Choroid plexus epithelial cell (primary cell): ENCODE measurements around the gene FCHSD2.

Experiments used
- DNase-seq: peaks from one replicate; pipeline ENCODE4 v3.0.0-alpha.2; 2010; ENCODE audit warnings: low read depth
- H3K4me3 ChIP-seq: 2 replicates; pipeline ENCODE4 v1.5.1; 2011; ENCODE audit warnings: low read depth, mild to moderate bottlenecking, control low read depth, low read length, moderate library complexity
- TF ChIP-seq, protein P1 (sequence below): conservative IDR thresholded peaks from 2 replicates; pipeline ENCODE4 v1.5.1; 2011; ENCODE audit warnings: low read depth, mild to moderate bottlenecking, control low read depth, inconsistent platforms, low read length, moderate library complexity

The FCHSD2 gene

DNA sequence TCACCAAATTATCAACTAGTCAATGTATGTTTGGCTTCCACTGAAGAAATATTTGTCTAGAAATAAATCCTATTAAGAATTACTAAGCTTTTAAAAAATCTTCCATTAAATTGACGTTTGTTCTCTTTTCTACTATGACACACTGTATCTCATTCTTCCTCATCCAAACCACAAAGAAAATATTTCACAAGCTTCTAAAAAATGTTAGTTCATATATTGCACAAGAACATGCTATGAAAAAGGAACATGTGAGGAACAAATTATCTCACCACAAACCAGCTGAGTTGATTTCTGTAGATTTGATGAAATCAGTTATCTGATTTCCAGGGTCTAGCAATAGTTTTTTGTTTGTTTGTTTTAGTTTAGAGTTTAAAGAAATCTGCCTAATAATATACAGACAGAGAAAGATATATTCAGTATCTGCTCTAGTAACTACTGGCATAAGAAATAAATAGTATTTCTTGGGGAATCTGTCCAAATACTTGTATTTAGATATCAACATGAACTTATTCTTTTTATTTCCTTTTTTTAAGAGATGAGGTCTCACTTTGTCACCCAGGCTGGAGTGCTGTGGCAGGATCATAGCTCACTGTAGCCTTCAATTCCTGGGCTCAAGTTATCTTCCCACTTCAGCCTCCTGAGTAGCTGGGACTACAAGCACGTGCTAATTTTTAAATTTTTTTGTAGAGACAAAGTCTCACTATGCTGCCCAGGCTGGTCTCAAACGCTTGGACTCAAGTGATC lies 166.2 kb downstream of the FCHSD2 start:
- DNase-seq, result peak; percentile 96
- TF ChIP-seq, protein P1, sequence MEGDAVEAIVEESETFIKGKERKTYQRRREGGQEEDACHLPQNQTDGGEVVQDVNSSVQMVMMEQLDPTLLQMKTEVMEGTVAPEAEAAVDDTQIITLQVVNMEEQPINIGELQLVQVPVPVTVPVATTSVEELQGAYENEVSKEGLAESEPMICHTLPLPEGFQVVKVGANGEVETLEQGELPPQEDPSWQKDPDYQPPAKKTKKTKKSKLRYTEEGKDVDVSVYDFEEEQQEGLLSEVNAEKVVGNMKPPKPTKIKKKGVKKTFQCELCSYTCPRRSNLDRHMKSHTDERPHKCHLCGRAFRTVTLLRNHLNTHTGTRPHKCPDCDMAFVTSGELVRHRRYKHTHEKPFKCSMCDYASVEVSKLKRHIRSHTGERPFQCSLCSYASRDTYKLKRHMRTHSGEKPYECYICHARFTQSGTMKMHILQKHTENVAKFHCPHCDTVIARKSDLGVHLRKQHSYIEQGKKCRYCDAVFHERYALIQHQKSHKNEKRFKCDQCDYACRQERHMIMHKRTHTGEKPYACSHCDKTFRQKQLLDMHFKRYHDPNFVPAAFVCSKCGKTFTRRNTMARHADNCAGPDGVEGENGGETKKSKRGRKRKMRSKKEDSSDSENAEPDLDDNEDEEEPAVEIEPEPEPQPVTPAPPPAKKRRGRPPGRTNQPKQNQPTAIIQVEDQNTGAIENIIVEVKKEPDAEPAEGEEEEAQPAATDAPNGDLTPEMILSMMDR, result no peak

DNA sequence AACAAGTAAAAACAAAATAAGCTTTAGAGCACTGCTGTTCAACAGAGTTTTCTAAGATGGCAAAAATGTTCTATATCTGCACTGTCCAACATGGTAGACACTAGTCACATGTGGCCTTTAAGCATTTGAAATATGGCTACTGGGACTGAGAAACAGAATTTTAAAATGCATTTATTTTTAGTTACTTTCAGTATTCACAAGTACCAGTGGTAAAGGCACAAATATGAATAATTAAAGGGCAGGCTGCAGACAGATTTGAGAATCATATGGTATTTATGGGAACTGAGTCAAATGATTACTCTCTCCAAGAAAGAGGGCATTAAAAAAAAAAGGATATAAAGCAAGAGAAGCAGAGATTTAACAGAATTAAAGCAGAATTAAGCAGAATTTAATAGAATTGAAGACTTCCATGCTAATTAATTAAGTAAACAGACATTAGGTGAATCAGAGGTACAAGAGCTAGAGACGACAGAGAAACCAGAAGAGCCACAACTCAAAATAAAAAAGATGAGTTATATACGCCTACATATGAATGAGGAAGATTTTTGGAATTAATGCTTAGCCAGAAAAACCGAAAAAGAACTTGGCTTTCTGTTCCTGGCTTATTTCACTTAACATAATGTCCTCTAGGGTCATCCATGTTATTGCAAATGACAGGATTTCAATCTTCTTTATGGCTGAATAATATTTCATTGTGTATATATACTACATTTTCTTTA lies 167.5 kb downstream of the FCHSD2 start:
- no peak for DNase-seq
- no peak overlapping the region for H3K4me3 ChIP-seq
- TF ChIP-seq, protein P1, result no peak

More for the DNA sequence above, 166.2 kb downstream of the FCHSD2 start:
- H3K4me3 ChIP-seq, result no peak overlapping the region

DNA sequence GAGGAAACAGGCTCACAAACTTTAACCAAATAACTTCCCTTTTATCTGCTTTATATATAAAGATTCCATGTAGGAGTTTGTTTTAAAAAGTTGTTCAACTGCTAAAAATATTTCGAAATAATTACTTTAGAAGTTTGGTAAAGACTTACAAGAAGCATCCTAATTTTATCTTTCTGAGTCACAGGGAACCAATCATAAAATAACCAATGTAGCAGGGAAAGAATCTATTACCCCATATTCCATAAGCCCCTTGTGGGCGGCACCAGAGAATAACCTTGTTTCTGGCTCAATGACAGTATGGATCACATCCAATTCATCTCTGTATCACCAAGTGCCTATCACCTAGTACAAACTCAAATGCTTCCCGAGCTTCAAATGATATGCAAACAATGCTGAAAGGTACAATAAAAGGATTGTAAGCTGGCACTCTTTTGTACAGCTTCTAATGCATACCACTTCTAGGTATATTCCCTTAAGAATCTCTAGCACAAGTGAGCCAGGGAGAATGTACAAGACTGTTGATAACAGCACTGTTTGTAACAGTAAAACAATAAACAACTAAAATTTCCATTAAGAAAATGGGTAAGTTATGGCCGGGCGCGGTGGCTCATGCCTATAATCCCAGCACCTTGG lies 169.5 kb downstream of the FCHSD2 start:
- peak; percentile 63 for DNase-seq
- no peak overlapping the region for H3K4me3 ChIP-seq
- TF ChIP-seq, protein P1, result no peak

DNA sequence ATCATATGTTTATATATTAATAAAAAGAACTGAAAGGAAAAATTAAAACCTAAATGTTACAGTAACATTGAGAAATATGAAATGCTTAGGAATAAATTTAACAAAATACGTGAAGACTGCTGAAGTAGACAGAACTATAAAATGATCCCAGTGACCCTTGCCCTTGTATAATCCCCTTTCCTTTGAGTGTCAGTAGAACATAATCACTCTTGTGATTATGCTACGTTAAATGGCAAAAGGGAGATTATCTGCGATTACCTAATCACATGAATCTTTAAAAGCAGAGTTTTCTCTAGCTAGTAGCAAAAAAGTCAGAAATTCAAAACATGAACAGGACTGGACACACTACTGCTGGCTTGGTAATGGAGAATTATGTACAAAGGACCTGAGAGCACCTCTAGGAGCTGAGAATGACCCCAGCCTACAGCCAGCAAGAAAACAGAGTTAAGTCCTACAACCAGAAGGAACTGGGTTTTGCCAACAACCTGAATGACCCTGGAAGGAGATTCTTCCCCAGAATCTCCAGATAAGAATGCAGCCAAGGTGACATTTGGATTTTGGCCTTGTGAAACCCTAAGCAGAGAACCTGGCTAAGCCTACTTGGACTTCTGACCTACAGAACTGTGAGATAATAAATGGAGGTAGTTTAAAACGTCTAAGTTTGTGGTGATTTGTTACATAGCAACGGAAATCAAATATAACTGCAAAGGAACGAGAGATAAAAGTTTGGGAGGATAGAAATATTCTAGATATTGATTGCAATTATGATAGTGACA lies 170.7 kb downstream of the FCHSD2 start:
- TF ChIP-seq, protein P1, result no peak
- no peak for DNase-seq
- no peak overlapping the region for H3K4me3 ChIP-seq

DNA sequence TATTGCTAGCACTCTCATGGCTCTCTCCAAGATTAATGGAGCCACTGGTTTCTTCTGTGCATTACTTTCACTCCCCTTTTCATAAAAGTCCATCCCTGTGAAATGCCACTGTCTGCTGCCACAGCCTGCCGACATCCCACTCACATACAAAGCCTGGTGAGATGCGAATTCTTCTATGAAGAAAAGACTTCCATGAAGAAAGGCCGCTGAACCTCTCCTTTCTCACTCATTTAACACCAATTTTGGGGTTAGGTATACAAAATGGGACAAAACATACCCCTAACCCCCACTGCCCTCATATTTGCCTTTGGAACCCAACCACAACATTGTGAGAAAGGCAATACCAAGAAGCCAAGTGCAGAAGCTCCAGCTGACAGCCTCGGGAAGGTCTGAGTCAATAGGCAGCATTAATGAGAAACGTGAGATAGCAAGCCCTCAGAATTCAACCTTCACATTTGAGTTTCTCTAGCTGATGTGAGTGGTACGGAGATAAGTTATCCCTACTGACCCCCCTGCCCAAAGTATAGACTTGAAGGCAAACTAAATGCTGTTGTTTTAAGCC lies 171.5 kb downstream of the FCHSD2 start:
- TF ChIP-seq, protein P1, result no peak
- DNase-seq, result peak; percentile 33
- H3K4me3 ChIP-seq, result no peak overlapping the region

DNA sequence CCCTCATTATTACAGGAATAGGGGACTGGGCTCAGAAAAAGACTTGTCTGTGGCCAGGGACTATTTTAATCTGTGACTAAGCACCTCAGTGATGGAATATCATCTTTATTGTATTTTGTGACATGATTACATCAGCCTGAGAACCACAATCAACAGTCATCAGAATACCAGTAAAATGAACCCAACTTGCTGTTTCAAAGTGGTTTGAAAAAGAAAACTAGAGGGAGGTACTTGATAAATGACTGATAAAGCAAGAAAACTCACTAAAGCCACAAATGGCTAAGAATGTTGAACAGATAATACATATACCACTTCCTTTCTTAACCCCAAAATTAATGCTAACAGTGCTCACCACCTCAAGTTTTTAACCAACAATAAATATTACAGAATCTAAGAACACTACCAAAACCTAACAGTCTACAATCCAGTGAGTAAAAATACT lies 172.2 kb downstream of the FCHSD2 start:
- TF ChIP-seq, protein P1, result no peak
- no peak overlapping the region for H3K4me3 ChIP-seq
- DNase-seq, result peak; percentile 81
